ENCODE measurements around the gene C2orf92. TPM values are rescaled to one million over a fixed set of nuclear protein-coding genes. Genes with fewer than 3 reads are reported as not detected.

The C2orf92 gene
- polyA plus RNA-seq, 3 donors: 7.9 TPM; not detected in 2

- 97% methylated on average over 3 of the region's 4 CpGs for WGBS (ENCODE audit: insufficient coverage)
- H3K9me3 Mint-ChIP-seq: peaks cover 6 to 14% (median 10%) of the 10 kb centered on the region in 7 donors
- Histone ChIP-seq H3K9me3 (replicated peaks in 1 of 2; ENCODE audit: control insufficient read depth in 1 of 2, insufficient read depth in 1 of 2, low read length in 2 of 2) (peaks cover 8 to 13% of the 10 kb centered on the region in 2 donors), H3K27me3 (ENCODE audit: control insufficient read depth in 2 of 2, insufficient read depth in 2 of 2, low read length in 2 of 2) (no peaks in the 10 kb centered on the region), H3K27ac (ENCODE audit: low read depth in 1 of 2, low read length in 2 of 2) (no peak overlapping the region), H3K4me2 (replicated peaks; ENCODE audit: extremely low read depth, low read length, poor library complexity, severe bottlenecking) (no peak overlapping the region), H3K9ac (ENCODE audit: insufficient read depth, low read length, poor library complexity, severe bottlenecking) (no peak overlapping the region), H4K20me1 (ENCODE audit: insufficient read depth, low read length) (no peaks in the 10 kb centered on the region), H3K36me3 (replicated peaks in 1 of 2; ENCODE audit: control insufficient read depth in 1 of 2, insufficient read depth in 2 of 2, low read length in 2 of 2) (peaks cover 8 to 45% of the 10 kb centered on the region in 2 donors), H2AFZ (ENCODE audit: insufficient read depth, low read depth, low read length, poor library complexity, severe bottlenecking) (no peak overlapping the region), H3K79me2 (ENCODE audit: insufficient read depth, low read length) (no peaks in the 10 kb centered on the region), H3K4me3 (replicated peaks in 1 of 3; ENCODE audit: low read depth in 2 of 3, low read length in 3 of 3) (no peak overlapping the region), H3K4me1 (ENCODE audit: control insufficient read depth in 1 of 2, insufficient read depth in 2 of 2, low read length in 2 of 2) (peaks cover 4 to 8% of the 10 kb centered on the region in 2 donors)
- H3K27me3 Mint-ChIP-seq (ENCODE audit: low read depth in 3 of 3): peaks cover 0 to 3% (median 2%) of the 10 kb centered on the region in 3 donors
- peak overlapping the region in 1 of 7 donors; percentile 1 for H3K27ac Mint-ChIP-seq
- H3K4me1 Mint-ChIP-seq: peaks cover 13% of the 10 kb centered on the region
- DNase-seq: no peak
- no peak overlapping the region for H3K4me3 Mint-ChIP-seq
- peaks cover 52 to 66% of the 10 kb centered on the region in 2 donors for H3K36me3 Mint-ChIP-seq
- no peak for TF ChIP-seq CTCF (IDR thresholded peaks at IDR 0.05)
- intact Hi-C loops (cut with micrococcal nuclease): loop anchor here in 1 of 2 donors (10.0 kb wide), 1 partner anchor 637 kb away; no protein-coding TSS in a partner anchor
Measured at GRCh38 chr2:97747716-97748115, 78.2 kb downstream of the C2orf92 start.

GRCh38 chr2:97749581-97749980 lies 80.1 kb downstream of the C2orf92 start:
- WGBS (ENCODE audit: insufficient coverage): 90% methylated on average over 2 of the region's 5 CpGs
- H3K4me2 ChIP-seq (replicated peaks; ENCODE audit: extremely low read depth, low read length, poor library complexity, severe bottlenecking): no peak overlapping the region
- intact Hi-C loops (cut with micrococcal nuclease): loop anchor here in 1 of 2 donors (10.0 kb wide), 1 partner anchor 635 kb away; no protein-coding TSS in a partner anchor
- H3K4me3 Mint-ChIP-seq: no peak overlapping the region
- H2AFZ ChIP-seq (ENCODE audit: insufficient read depth, low read depth, low read length, poor library complexity, severe bottlenecking): no peak overlapping the region
- H3K4me1 Mint-ChIP-seq: peaks cover 11% of the 10 kb centered on the region
- H3K27me3 ChIP-seq (ENCODE audit: control insufficient read depth in 2 of 2, insufficient read depth in 2 of 2, low read length in 2 of 2): no peaks in the 10 kb centered on the region
- no peak for DNase-seq
- TF ChIP-seq CTCF (IDR thresholded peaks at IDR 0.05): no peak
- peaks cover 0 to 3% (median 2%) of the 10 kb centered on the region in 3 donors for H3K27me3 Mint-ChIP-seq (ENCODE audit: low read depth in 3 of 3)
- H3K9me3 Mint-ChIP-seq: peaks cover 6 to 14% (median 10%) of the 10 kb centered on the region in 7 donors
- no peak overlapping the region for H3K4me3 ChIP-seq (replicated peaks in 1 of 3; ENCODE audit: low read depth in 2 of 3, low read length in 3 of 3)
- H3K9ac ChIP-seq (ENCODE audit: insufficient read depth, low read length, poor library complexity, severe bottlenecking): no peak overlapping the region
- peaks cover 48 to 72% of the 10 kb centered on the region in 2 donors for H3K36me3 Mint-ChIP-seq
- no peaks in the 10 kb centered on the region for H3K79me2 ChIP-seq (ENCODE audit: insufficient read depth, low read length)
- H3K27ac ChIP-seq (ENCODE audit: low read depth in 1 of 2, low read length in 2 of 2): no peak overlapping the region
- H3K27ac Mint-ChIP-seq: no peak overlapping the region
- H3K9me3 ChIP-seq (replicated peaks in 1 of 2; ENCODE audit: control insufficient read depth in 1 of 2, insufficient read depth in 1 of 2, low read length in 2 of 2): peaks cover 8 to 13% of the 10 kb centered on the region in 2 donors
- peaks cover 4 to 8% of the 10 kb centered on the region in 2 donors for H3K4me1 ChIP-seq (ENCODE audit: control insufficient read depth in 1 of 2, insufficient read depth in 2 of 2, low read length in 2 of 2)
- H3K36me3 ChIP-seq (replicated peaks in 1 of 2; ENCODE audit: control insufficient read depth in 1 of 2, insufficient read depth in 2 of 2, low read length in 2 of 2): peaks cover 9 to 52% of the 10 kb centered on the region in 2 donors
- no peaks in the 10 kb centered on the region for H4K20me1 ChIP-seq (ENCODE audit: insufficient read depth, low read length)
